Urinary bladder (tissue), 4 donors: Measurements from ENCODE around the gene FAM181A. TPM values are rescaled to one million over a fixed set of nuclear protein-coding genes. Genes with fewer than 3 reads are reported as not detected.

ENCODE experiments used
- DNase-seq: peaks from one replicate; pipeline ENCODE4 v3.0.0-alpha.2; 2015; ENCODE audit errors: extremely low spot score
- H3K27ac ChIP-seq: one replicate; pipeline ENCODE4 v1.5.1; 2013; ENCODE audit warnings: low read depth, mild to moderate bottlenecking, moderate library complexity
- H3K36me3 ChIP-seq: one replicate; pipeline ENCODE4 v1.6.1; 2013; ENCODE audit warnings: mild to moderate bottlenecking, moderate library complexity; ENCODE audit not compliant: insufficient read depth
- H3K4me1 ChIP-seq: one replicate; pipeline ENCODE4 v1.6.1; 2013; ENCODE audit warnings: mild to moderate bottlenecking, moderate library complexity; ENCODE audit not compliant: insufficient read depth
- H3K4me3 ChIP-seq: one replicate; pipeline ENCODE4 v1.5.1; 2013; ENCODE audit warnings: low read depth, low read length
- WGBS: extraction: QIAGEN DNeasy Blood & Tissue Kit; methylation state at CpG from one replicate; pipeline ENCODE4 v1.1.7; 2013; 5-methylcytosine and 5-hydroxymethylcytosine counted together
- polyA plus RNA-seq: library from polyadenylated mRNA; stranded (reverse); fragments of 200-250 nt; gene quantifications from one replicate; pipeline ENCODE4 v1.2.3, GENCODE V29; 2013
- total RNA-seq: library from RNA; depleted of rRNA; stranded (reverse); fragments of >200 nt; gene quantifications from one replicate; pipeline ENCODE4 v1.2.3, GENCODE V29; 2014
- donor health status: healthy with polysubstance abuse.
- donor health status: healthy.

FAM181A gene
- total and polyA plus RNA-seq, 2 donors = not detected

DNA sequence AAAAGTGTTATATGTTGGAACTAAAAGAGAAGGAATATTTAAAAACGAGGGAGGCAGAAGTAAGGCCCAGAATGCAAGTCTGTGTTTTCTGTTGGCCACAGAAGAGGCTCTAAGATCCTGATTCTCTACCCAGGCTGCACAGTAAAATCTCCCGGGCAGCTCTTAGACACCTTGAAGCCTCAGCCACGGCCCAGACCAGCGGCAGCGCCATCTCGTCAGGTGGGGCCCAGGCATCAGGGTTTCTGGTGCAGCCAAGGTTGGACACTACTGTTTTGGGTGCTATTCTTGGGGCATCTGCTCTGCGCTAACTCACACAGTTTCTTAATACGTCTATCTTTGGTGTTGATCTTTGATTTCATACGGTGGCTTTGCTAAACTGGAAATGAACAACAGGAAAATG lies 16.8 kb downstream of the FAM181A start:
- H3K27ac ChIP-seq = no peak overlapping the region
- no peaks in the 10 kb centered on the region for H3K4me1 ChIP-seq
- H3K4me3 ChIP-seq = no peak overlapping the region
- 84% methylated on average over 9 of the region's 9 CpGs for WGBS
- no peak for DNase-seq
- H3K36me3 ChIP-seq = no peaks in the 10 kb centered on the region

DNA sequence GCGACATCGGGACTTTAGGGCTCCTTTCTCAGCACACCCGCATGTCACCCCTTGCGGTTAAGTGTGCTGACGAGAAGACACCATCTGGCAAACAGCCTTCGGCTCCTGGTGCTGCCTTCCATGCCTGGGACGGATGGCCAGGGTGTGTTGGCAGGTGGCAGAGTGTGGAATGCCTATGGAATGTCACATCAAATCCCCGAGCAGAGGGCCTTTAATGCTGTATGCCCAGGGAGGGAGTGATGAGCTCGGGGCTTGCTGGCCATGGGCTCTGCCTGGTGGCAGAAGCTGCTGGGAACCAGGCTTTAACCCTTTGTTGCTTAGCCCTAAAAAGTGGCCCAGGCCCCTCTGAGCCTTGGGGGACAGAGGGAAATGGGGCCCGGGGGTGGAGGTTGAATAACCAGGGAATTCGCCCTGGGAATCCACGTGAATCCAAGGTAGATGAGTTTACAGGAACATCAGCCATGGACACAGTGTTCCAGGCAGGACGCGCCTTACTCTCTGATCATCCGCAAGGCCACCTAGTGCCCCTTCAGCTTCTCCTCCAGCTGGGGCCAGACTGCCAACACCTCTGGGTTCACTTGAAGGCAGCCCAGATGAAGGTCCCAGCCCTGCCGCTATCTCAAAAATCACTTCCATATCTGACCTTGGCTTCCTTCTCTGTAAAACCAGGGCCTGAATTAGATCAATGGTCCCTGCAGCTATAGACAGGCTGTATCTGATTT lies 17.4 kb downstream of the FAM181A start:
- no peak for DNase-seq
- H3K4me1 ChIP-seq = no peaks in the 10 kb centered on the region
- H3K27ac ChIP-seq = no peak overlapping the region
- WGBS = 79% methylated on average over 16 of the region's 16 CpGs
- no peaks in the 10 kb centered on the region for H3K36me3 ChIP-seq
- H3K4me3 ChIP-seq = no peak overlapping the region

DNA sequence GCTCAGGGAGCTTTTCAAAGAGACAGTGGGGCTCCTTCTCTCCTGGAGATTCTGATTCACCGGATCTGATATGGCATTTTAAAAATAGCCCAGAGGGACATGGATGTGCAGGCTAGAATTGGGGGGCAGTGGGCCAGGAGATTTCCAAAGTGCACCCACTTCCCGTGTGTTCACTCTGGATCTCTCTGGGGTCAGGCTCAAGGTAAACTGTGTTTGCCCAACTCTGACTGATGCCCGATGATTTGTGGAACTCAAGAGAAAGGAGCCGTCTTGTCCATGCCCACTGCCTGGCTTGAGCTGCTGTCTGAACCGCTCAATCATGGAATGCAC lies 17.9 kb downstream of the FAM181A start:
- no peaks in the 10 kb centered on the region for H3K36me3 ChIP-seq
- H3K4me3 ChIP-seq = no peak overlapping the region
- H3K4me1 ChIP-seq = no peaks in the 10 kb centered on the region
- WGBS = 79% methylated on average over 5 of the region's 5 CpGs
- H3K27ac ChIP-seq = no peak overlapping the region
- DNase-seq = no peak

DNA sequence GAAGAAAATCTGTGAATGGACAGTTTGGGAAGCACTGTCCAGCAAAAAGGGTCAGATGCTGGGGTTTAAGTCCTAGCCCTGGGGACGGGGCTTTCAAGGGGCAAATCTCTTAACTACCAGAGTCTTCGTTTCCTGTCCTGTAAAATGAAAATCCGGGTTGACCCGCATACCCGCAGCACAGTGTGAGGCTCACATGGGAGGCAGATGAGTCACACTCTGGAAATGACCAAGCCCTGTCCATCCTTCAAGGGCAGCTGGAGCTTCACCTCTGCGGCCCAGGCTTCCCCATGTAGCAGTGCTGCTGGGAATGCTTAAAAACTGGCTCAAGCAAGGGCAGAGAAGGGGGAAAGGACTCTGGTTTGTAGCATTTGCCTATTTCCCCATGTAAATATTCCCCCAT lies 19.0 kb downstream of the FAM181A start:
- H3K36me3 ChIP-seq = no peaks in the 10 kb centered on the region
- no peak for DNase-seq
- WGBS = 67% methylated on average over 6 of the region's 6 CpGs
- no peak overlapping the region for H3K4me3 ChIP-seq
- no peak overlapping the region for H3K27ac ChIP-seq
- H3K4me1 ChIP-seq = no peaks in the 10 kb centered on the region

DNA sequence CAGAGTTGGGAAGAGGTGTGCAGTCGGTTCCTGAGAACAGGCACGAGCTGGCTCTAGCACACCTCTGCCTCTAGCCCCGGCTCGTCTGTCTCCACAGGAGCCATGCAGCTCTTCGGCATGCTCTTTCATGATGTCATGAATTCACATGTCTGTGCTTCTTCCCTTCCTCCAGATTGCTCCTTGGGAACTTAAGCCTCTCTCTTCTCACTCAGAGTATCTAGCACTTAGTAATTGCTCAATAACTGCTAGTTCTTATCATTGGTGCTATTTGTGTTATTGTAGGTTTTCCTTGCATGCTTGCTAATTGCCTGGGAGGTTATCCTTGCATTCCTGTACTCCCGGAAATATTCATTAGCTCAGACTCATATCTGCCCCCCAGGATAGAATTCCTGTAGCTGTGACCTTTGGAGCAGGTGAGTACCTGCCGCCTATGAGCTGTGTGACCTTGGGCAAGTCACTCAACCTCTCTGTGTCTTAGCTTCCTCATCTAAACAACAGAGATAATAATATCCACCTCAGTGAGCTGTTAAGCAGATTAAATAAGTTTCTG lies 19.5 kb downstream of the FAM181A start:
- WGBS = 79% methylated on average over 7 of the region's 7 CpGs
- Histone ChIP-seq H3K4me1 (no peaks in the 10 kb centered on the region), H3K27ac (no peak overlapping the region), H3K4me3 (no peak overlapping the region), H3K36me3 (no peaks in the 10 kb centered on the region)
- DNase-seq = no peak

DNA sequence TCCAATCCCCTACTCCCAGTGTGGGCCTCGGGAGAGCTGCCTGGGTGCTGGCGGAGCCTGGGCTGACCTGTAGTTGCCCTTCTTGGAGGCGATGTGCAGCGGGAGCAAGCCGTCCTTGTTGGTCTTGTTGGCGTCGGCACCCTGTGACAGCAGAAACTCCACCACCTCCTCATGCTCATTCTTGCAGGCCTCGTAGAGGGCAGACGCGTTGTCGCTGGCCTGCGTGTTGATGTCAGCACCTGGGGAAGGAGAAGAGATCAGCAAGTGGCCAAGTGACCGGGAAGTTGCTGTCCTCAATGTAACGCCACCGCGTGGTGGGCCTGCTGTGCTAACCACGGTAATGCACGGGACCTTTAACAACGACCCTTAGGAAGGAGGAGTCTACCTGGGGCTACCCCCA lies 20.1 kb downstream of the FAM181A start:
- H3K4me3 ChIP-seq = no peak overlapping the region
- H3K4me1 ChIP-seq = no peaks in the 10 kb centered on the region
- no peak for DNase-seq
- WGBS = 71% methylated on average over 19 of the region's 19 CpGs
- H3K36me3 ChIP-seq = no peaks in the 10 kb centered on the region
- no peak overlapping the region for H3K27ac ChIP-seq

DNA sequence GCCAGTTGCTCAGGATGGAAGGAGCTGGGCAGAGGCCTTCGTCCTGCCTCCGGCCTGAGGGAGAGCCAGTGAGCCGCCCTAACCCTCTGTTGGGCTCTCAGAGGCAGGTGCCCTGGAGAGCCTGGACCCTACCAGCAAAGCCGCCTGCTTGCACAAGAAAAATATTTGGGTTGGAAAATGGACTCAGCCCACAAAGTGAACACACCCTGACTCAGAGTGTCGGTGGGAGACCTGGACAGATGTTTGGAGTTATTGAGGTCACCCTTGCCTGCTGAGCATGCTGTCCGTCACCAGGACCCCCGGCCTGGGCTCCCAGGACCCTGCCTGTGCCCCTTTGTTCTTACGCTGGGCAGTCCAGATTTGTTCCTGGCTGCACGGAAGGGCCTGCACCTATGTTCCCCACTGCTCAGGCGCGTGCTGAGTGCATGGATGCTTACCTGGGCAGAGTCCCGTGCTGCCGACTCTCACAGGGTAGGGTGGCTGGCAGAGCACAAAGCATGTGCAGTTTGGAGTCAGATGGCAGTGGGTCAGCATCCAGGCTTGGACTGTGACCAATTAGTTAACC lies 22.4 kb downstream of the FAM181A start:
- Histone ChIP-seq H3K4me1 (no peaks in the 10 kb centered on the region), H3K27ac (no peak overlapping the region), H3K4me3 (no peak overlapping the region), H3K36me3 (no peaks in the 10 kb centered on the region)
- 89% methylated on average over 13 of the region's 13 CpGs for WGBS
- DNase-seq = no peak

DNA sequence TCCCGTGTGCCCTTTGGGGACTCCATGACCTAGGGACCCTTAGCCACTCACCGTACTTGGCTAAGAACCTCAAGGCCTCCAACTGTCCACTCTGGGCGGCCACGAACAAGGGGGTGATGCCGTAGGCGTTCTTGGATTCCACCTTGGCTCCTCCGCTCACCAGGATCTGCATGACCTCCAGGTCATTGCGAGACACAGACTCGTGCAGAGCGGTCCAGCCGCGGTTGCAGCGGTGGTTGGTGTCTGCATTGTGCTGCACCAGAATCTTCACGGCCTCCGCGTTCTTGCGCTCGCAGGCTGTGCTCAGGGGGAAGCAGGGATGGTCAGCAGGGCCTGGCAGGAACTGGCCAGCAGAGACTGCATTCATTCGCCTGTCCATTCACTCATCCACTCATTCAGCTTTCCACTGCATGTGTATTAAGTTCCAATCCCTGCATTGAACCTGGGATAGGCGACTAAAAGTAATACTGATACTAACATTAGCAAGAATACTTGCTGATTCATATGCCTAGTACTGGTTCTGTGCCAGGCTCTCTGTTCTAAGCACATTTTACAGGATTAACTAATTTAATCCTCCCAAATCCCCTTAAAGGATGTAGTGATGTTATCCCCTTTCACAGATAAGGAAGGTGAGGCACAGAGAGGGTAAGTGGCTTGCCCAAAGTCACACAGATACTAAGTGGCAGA lies 23.9 kb downstream of the FAM181A start:
- Histone ChIP-seq H3K4me1 (no peaks in the 10 kb centered on the region), H3K36me3 (no peaks in the 10 kb centered on the region), H3K27ac (no peak overlapping the region), H3K4me3 (no peak overlapping the region)
- WGBS = 86% methylated on average over 20 of the region's 20 CpGs
- no peak for DNase-seq

DNA sequence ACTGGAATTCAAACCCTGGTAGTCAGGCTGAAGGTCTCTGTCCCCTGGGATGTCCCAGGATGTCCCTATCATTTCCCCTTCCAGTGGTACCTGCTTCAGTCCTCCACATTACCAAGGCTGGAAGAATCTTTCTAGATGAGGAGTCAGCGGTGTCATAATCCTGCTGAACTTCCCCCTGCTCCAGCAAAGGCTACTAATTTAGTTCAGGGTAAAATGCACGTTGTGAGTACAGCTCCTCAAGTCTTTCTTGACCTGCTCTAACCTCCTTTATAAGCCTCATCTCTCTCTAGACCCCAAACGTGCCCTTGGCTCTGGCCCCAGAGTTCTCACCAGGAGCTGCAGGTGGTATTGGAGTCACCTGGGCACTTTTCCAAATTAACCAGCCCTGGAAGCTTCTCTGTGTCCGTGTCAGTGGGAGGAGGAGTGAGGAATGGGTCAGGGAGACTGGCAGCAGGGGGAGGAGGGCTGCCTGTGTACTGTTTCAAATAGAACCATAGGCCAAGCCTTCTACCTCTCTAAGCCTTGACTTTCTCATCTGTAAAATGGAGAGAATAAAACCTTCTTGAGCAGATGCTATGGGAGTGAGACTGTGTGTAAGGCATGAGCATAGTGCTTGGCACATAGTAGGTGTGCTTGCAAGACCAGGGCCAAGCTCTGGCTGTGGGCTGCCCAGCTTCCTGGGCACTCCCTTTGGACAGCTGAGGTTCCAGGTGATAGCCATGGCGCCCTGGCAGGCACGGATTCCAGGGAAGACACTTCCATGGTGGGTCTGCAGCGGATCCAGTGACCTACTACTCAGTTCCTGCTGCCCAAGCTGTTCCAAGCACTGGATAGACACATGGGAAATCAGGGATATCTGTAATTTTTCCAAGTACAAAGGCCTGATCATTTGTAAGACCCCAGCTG lies 24.7 kb downstream of the FAM181A start:
- Histone ChIP-seq H3K4me3 (no peak overlapping the region), H3K4me1 (no peaks in the 10 kb centered on the region), H3K36me3 (no peaks in the 10 kb centered on the region), H3K27ac (no peak overlapping the region)
- WGBS = 63% methylated on average over 7 of the region's 7 CpGs
- DNase-seq = no peak

DNA sequence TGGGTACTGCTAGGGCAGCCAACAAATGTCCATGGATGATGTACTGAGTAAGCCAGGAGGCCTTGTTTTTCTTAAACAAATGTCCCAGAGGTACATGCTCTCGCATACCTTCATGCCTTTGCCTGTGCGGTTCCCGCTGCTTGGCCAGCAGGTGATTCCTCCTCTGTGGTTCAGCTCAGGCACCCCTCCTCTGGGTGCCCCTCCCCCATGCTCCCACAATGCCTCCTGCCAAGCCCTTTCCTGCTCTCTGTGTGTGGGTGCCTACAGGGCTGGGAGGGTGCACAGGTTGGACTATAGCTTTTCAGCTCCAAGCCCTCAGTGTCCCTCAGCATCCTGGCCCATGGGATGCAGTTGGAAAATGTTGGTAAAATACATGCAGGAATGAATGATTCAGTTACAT lies 25.7 kb downstream of the FAM181A start:
- H3K36me3 ChIP-seq = no peaks in the 10 kb centered on the region
- no peak overlapping the region for H3K4me3 ChIP-seq
- H3K27ac ChIP-seq = no peak overlapping the region
- H3K4me1 ChIP-seq = no peaks in the 10 kb centered on the region
- DNase-seq = no peak
- WGBS = 79% methylated on average over 3 of the region's 3 CpGs

DNA sequence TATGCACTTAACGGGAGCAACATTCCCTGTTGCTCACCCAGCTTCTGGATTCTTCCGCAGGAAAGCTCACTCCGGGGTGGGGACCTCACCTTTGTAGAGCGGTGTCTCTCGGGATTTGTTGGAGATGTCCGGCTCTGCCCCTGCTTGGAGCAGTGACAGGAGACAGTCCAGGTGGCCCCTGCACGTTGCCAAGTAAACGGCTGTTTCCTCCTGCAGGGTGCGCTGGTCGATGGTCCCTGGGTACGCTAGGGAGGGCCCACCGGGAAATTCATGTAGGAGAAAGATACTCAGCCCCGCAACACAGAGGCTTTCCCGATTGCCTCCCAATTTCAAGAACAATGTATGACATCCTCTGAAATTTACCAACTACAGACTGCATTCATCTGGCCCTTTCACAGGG lies 26.1 kb downstream of the FAM181A start:
- no peak for DNase-seq
- 47% methylated on average over 14 of the region's 14 CpGs for WGBS
- no peaks in the 10 kb centered on the region for H3K36me3 ChIP-seq
- H3K4me1 ChIP-seq = no peaks in the 10 kb centered on the region
- H3K27ac ChIP-seq = no peak overlapping the region
- no peak overlapping the region for H3K4me3 ChIP-seq

DNA sequence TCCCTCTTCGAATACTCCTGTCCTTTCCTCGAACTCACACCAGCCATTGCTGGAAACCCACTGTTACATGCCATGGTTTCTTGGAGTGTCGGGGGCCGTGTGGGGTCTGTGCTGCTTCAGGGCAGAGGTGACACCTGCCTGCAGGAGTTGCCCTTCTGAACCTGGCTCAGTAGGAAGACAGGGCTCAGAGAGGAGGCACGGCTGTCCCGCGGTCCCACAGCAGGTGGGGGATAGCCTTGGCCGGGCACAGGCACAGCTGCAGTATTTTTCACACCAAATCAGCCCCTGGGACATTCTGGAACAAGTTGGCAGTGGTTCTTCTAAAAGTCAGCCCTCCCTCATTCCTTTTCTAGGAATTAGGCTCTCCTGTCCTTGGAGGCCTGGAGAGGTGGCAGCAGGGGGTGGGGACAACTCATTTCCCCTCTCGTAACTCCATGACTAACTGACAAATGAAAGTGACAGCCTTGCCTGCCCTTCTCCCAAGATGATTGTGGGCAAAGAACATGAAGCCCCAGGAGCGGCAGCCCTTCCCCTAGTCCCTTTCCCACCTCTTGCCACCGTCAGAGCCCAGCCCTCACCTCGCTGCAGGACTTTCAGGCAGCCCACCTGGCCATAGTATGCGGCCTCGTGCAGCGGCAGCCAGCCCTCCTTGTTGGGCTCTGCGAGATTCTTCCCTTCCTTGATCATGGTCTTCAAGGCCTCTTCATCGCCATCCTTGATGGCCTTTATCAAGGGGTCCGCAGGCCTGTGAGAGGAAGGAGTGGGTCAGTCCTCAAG lies 26.8 kb downstream of the FAM181A start:
- 83% methylated on average over 18 of the region's 18 CpGs for WGBS
- Histone ChIP-seq H3K4me1 (no peaks in the 10 kb centered on the region), H3K4me3 (no peak overlapping the region), H3K36me3 (no peaks in the 10 kb centered on the region), H3K27ac (no peak overlapping the region)
- DNase-seq = no peak

DNA sequence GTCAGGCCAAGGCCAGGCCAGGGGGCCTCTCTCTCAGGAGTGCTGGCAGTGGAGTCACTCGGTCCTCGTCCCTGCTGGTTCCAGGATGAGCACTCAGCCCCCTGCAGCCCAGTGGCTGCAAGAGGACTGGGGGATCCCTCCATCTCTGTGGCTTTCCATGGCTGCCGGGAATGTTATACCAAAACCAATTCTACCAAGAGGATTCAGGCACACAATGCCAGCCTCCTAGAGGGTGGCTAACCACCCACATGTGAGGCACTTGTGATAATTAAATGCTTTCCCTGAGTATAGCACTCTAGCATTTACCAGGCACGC lies 27.3 kb downstream of the FAM181A start:
- 85% methylated on average over 4 of the region's 4 CpGs for WGBS
- Histone ChIP-seq H3K27ac (no peak overlapping the region), H3K4me1 (no peaks in the 10 kb centered on the region), H3K36me3 (no peaks in the 10 kb centered on the region), H3K4me3 (no peak overlapping the region)
- no peak for DNase-seq
